GM21423 (cell line): ENCODE data around the gene ZNF423.

Source experiments
- ATAC-seq: cut with Tn5 transposase; IDR thresholded peaks from one replicate; pipeline ENCODE4 v1.9.1; 2021; ENCODE audit warnings: mild to moderate bottlenecking, moderate library complexity; ENCODE audit not compliant: unreplicated experiment

Gene ZNF423

DNA sequence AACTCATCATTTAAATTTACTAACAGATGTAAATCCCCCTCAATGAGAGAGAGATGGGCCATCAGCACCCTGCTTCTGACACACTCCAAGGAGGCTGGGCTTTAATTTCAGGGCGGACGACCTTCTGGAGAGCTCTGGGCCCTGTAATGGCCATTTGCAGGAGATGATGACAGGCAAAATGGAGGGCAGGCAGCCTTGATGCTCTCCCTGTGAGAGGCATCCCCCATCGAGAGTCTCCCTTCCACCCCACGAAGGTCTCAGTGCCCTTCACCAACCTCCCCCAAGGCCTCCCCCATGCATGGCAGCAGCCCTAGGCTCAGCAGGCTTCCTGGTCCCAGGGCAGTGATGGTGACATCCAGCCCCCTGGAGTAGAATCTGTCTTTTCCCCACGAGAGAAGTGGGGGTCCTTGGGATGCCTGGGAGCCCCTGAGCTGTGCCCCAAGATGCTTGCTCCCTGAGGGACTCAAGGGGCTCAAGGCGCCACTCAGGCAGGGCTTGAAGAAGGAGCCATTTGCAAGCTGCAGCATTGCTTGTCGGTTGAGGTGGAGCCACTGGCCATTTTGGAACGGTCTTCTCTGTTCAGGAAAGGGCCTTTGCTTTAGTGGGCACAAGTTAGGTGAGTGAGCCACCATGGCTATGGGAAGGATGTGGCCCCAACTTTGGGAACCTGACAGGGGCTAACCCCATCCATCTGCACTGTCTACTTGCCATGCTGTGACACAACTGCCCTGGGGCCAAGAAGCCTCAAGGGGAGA lies 399.7 kb downstream of the ZNF423 start:
- no peak for ATAC-seq

GRCh38 chr16:49455181-49455990 lies 400.5 kb downstream of the ZNF423 start:
- ATAC-seq = no peak

DNA sequence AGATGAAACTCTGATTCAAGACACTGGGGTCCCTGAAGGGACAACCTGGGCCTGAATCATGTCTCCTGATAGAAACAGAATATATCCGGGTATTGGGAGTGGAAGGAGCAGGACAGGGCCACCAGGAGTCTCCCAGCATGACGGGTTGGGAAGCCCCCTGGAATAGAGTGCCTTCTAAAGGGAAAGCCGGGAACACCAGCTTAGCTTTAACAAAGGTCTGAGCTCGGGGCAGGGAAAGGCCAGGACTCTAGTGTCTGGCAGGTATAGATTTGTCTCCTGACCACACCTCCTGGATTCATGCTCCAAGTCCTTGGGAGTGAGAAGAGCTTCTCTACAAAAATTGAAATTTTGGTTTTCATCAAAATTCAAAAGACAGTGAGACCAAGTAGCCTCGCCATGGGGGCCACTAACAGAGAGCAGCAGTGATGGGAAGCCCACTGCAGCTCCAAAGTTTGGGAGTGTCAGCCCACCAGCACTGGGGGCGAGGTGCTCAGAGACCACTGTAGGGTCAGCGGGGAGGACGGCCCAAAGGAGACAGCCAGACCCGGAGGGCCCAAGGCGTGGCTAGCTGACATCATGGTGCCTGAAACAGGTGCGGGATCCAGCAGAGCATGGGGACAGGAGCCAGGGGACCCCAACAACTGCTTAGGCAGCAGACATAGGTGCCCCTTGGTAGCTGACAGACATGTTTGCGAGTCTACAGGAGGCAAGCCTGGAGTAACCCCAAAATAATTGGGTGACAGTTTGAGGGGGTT lies 401.3 kb downstream of the ZNF423 start:
- no peak for ATAC-seq

DNA sequence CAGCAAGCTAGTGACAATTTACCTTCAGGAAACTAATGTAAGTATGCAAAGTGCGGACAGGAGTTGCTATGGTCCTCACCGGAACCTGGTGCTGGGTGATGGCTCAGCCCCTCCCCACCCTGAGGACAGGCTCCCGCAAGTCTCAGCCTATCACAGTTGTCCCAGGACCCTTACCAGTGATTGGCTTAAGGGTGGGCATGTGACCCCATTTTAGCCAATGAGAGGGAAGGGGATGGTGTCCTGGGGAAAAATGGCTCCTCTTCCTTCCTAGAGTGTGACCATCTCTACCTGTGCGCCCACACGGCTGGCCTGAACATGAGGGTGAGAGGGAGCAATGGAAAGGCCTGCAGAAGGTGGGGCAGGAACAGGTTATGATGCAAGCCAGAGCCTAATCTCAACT lies 401.9 kb downstream of the ZNF423 start:
- no peak for ATAC-seq

DNA sequence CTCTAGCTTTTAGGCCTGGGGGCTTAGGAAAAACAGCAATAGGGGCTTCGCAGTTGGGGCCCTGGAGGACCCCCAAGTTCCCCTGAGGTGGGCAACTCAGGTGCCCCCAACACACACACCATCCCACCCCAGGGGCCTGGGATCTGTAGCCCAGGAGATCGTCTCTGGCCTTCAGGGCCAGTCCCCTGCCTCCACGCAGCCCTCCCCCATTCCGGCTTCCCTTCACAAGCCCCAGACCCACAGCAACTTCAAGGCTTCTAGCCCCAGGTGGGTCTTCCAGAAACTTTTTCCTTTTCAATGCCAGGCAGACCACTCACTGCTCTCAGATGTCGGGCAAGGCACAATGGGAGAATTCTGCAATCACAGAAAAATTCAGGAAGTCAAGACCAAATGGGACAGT lies 402.9 kb downstream of the ZNF423 start:
- no peak for ATAC-seq

DNA sequence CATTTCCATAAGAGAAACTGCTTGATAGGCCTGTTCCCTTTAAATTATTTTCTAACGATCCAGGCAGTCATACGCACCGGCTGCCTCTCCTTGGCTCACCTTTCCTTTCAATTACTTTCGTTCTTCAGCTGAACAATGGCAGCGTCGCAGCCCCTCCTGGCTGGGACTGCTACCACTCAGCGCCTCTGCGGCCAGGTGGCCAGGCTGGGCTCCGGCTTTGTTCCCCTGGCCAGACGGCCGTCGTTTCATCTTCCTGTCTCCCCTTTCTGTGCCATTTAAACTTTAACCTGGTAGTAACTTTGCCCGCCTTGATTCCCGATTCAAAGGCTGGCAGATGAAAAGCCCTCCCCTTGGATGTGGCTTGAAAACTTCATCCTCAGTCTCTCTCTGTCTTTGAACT lies 403.3 kb downstream of the ZNF423 start:
- ATAC-seq = no peak

DNA sequence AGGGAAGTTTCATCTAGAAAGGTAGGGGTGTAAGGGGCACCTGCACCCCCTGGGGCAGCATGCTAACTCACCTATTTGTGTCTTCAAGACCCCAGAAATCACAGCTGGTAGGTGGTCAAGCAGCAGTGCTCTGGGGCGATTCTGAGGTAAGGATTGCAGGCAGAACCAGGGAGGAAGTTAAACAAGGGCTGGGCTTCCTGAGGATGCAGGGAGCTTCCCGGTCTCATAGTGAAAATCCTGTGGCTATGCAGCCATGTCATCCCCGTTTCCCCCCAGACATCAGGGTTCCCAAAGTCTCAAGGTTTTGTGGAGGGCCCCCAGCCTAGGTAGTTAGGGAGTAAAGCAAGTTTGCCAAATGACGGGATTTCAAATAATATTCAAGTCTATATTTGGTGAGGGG lies 403.8 kb downstream of the ZNF423 start:
- no peak for ATAC-seq

DNA sequence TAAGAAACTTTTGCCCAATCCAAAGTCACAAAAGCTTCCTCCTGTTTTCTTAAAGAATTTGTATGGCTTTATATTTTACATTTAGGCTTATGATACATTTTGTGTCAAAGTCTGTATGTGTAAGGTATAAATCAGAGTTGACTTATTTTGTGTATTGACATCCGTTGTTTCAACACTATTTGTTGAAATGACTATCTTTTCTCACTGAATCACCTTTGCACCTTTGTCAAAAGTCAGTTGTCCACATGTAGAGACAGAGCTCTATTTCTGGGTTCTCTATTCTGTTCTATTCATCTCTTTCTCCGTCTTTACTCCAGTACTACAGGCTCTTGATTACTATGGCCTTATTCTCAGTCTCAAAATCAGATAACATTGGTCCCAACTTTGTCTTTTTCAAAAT lies 409.1 kb downstream of the ZNF423 start:
- ATAC-seq = no peak

DNA sequence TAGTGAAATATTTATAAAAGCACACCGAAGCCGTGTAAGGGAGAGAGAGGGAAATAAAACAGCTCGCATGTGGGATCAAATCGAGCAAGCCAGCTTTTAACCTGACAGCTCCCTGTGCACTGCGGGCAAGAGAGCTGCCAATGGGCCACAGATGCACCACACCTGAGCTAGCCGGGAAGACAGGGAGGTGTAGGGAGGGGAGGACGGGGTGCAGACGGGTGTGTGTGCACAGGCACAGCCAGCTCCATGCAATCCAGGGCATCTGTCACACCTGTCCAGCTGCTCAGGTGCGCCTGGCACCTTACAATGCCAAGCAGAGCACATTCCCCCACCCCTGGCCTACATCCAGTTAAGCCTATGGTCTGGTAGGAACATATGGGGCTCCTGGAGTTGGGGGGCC lies 412.3 kb downstream of the ZNF423 start:
- ATAC-seq = no peak

GRCh38 chr16:49442805-49443204 lies 413.1 kb downstream of the ZNF423 start:
- ATAC-seq = no peak

GRCh38 chr16:49441366-49441780 lies 414.5 kb downstream of the ZNF423 start:
- ATAC-seq = peak; percentile 99

DNA sequence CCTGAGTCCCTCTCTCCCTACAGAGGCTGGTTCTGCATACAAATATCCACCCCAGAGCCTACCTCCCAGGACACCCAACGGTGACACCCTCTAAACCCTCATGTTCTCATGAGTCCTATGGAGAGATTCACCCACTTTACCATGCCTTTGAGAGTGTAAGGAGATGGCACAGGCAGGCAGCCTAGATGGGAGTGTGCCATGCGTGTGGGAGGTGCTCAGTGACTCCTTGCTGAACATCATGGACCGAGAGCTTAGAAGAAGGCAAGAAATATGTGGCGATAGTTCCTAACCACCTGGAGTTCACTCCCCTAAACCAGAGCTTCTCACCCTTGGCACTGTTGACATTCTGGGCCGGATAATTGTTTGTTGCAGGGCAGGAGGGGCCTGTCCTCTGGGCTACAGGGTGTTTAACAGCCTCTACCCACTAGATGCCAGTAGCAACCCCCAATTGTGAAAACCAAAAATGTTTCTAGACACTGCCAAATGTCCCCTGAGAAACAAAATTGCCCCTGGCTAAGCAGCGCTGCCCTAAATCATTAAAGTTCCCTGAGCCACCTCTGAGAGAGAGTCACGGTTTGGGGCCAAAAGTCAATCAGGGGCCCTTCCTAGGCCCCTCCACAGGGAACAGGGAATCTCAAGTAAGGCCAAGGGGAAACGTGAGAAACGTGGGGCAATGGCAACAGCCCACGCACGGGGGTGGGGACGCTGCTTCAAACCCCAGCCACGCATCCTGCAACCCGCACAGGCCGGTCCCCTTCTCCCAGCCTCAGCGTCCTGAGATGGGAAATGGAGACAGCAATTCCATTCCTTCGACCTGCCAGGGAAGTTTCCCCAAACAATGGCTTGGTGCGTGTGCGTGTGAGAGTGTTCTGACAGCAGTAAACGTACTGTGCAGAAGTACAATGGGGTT lies 415.5 kb downstream of the ZNF423 start:
- ATAC-seq = no peak

DNA sequence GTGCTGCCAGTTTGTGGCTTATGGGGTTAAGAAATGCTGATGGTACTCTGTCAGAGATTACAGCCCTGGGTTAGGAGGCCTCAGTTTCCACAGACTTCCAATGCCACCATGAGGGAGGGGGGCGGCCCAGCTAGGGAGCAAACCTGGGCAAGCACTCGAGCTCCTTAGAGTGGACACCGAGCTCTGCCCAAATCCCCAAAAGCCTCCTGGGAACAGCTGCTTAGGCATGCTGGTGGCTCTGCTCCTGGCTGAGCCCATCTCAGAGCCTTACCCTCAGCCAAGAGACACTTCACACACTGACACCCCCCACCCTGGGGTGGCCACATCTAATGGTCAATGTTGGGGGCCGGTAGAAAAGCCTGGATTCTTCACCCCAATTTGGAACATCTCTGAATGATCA lies 416.2 kb downstream of the ZNF423 start:
- no peak for ATAC-seq

DNA sequence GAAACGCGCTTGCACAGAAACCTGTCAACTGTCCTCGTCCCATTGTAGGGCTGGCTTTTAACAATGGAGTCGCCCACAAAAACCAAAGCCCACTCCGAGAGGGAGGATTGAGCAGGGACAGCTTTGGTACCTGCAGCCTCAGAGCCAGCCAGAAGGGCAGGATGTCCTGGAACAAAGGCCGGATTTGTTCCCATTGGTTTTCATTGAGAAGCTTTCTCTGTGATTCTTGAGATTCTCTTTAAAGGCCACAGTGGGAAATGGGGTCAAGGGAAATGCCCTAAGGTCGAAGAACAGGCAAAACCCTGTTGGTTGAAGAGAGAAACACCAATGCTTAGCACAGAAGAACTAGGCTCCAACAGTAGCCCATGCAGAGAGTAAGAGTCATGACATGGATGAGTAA lies 416.9 kb downstream of the ZNF423 start:
- ATAC-seq = no peak
